ENCODE results near the gene SPRED2. TPM values are rescaled to one million over a fixed set of nuclear protein-coding genes. Genes with fewer than 3 reads are reported as not detected.

SPRED2 gene
- total and polyA plus RNA-seq, 2 of the 8 experiments (the other 6 are each of a cell fraction or from before 2014, with no cell fraction given), result 15.3 to 22.5 TPM

DNA sequence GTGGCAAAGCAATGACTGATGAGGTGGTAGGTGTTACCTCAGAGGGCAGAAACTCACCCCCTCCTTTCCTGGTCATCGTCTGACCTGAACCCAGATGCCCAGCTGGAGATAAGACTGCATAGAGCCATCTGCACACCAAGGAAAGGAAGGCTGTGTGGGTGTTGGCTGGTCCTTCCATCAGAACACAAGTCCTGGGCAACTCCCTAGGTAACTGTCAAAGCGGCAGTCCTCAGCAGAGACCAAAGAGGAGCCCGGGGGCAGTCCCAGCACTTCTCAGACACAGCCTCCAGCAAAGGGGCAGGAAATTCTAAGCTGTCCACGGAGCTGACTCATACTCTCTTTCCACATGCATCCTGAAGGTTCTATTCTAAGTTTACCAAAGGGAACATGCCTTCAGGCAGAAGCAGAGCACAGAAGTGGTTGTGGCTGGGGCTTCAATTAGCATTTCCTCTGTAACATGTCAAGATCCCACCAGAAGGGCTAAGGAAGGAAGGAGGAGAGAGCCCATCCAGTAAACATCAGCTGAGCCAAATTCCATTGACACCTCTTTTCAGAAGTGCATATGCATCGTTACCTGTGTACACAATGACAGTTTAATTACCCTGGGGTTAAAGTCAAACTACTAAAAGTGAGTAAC, 54.7 kb downstream of the SPRED2 start (continued):
- TF ChIP-seq, protein P1, sequence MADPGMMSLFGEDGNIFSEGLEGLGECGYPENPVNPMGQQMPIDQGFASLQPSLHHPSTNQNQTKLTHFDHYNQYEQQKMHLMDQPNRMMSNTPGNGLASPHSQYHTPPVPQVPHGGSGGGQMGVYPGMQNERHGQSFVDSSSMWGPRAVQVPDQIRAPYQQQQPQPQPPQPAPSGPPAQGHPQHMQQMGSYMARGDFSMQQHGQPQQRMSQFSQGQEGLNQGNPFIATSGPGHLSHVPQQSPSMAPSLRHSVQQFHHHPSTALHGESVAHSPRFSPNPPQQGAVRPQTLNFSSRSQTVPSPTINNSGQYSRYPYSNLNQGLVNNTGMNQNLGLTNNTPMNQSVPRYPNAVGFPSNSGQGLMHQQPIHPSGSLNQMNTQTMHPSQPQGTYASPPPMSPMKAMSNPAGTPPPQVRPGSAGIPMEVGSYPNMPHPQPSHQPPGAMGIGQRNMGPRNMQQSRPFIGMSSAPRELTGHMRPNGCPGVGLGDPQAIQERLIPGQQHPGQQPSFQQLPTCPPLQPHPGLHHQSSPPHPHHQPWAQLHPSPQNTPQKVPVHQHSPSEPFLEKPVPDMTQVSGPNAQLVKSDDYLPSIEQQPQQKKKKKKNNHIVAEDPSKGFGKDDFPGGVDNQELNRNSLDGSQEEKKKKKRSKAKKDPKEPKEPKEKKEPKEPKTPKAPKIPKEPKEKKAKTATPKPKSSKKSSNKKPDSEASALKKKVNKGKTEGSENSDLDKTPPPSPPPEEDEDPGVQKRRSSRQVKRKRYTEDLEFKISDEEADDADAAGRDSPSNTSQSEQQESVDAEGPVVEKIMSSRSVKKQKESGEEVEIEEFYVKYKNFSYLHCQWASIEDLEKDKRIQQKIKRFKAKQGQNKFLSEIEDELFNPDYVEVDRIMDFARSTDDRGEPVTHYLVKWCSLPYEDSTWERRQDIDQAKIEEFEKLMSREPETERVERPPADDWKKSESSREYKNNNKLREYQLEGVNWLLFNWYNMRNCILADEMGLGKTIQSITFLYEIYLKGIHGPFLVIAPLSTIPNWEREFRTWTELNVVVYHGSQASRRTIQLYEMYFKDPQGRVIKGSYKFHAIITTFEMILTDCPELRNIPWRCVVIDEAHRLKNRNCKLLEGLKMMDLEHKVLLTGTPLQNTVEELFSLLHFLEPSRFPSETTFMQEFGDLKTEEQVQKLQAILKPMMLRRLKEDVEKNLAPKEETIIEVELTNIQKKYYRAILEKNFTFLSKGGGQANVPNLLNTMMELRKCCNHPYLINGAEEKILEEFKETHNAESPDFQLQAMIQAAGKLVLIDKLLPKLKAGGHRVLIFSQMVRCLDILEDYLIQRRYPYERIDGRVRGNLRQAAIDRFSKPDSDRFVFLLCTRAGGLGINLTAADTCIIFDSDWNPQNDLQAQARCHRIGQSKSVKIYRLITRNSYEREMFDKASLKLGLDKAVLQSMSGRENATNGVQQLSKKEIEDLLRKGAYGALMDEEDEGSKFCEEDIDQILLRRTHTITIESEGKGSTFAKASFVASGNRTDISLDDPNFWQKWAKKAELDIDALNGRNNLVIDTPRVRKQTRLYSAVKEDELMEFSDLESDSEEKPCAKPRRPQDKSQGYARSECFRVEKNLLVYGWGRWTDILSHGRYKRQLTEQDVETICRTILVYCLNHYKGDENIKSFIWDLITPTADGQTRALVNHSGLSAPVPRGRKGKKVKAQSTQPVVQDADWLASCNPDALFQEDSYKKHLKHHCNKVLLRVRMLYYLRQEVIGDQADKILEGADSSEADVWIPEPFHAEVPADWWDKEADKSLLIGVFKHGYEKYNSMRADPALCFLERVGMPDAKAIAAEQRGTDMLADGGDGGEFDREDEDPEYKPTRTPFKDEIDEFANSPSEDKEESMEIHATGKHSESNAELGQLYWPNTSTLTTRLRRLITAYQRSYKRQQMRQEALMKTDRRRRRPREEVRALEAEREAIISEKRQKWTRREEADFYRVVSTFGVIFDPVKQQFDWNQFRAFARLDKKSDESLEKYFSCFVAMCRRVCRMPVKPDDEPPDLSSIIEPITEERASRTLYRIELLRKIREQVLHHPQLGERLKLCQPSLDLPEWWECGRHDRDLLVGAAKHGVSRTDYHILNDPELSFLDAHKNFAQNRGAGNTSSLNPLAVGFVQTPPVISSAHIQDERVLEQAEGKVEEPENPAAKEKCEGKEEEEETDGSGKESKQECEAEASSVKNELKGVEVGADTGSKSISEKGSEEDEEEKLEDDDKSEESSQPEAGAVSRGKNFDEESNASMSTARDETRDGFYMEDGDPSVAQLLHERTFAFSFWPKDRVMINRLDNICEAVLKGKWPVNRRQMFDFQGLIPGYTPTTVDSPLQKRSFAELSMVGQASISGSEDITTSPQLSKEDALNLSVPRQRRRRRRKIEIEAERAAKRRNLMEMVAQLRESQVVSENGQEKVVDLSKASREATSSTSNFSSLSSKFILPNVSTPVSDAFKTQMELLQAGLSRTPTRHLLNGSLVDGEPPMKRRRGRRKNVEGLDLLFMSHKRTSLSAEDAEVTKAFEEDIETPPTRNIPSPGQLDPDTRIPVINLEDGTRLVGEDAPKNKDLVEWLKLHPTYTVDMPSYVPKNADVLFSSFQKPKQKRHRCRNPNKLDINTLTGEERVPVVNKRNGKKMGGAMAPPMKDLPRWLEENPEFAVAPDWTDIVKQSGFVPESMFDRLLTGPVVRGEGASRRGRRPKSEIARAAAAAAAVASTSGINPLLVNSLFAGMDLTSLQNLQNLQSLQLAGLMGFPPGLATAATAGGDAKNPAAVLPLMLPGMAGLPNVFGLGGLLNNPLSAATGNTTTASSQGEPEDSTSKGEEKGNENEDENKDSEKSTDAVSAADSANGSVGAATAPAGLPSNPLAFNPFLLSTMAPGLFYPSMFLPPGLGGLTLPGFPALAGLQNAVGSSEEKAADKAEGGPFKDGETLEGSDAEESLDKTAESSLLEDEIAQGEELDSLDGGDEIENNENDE (IDR thresholded peaks at IDR 0.05; ENCODE audit: insufficient replicate concordance, low read length), result no peak

Data from H1 (cell line).